Stimulated activated CD8-positive, alpha-beta memory T cell treated with anti-CD3 and anti-CD28 coated beads, Interleukin-15, amount 100 ng/mL, for 4 hours (primary cell): ENCODE results near the gene TSKU.
A peak's percentile ranks its signal among the peaks of the same experiment; 100 is the strongest.

Experiments used
- DNase-seq, 2 donors: peaks; one replicate each; pipeline ENCODE4 v3.0.0-alpha.2; 2020; ENCODE audit warnings: low read depth in 2 of 2

The TSKU gene

DNA sequence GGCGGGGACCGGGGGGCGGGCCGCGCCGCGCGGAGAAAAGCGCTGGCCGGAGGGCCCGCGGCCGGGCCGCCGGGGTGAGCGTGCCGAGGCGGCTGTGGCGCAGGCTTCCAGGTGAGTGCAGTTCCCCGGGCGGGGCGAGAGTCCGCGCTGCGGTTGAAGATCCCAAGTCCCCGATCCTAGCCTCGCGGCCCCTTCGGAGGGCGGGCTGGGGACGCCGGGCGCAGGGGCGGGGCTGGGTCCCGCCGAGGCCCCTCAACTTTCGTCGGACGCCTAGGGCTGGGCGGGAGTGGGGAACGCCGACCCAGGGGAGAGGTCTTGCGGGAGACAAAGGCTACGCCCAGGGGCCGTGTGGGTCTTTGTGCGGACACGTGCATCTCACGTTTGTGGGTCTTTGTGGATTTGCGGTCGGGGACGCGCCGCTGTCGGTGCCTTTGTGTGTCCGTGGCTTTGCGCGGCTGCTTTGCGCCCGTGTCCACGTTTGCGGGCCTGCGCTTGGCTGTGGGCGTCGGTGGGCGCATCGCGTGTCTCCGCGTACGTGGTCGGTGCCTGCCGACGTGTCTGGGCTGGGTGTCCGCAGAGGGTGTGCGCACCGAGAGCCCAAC, at the start of gene TSKU:
TSS of gene TSKU (plus strand) at position 63 of the 602 bp plus-strand sequence. CDS start 12,261 bp downstream, outside the sequence.
- no peak for DNase-seq

DNA sequence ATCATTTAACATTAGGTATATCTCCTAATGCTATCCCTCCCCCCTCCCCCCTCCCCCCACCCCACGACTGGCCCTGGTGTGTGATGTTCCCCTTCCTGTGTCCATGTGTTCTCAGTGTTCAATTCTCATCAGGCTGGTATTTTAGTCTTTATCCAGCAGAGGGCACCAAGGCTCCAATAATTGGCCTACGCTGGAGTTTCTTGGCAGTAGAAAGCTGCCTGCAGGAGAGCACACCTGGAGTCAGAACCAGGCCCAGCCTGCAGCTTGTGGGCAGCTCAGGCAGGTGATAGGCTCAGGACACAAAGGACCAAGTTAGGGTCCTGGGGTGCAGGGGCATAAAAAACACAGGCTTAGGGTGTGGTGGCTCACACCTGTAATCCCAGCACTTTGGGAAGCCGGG, 49.2 kb upstream of the TSKU start:
- peak in 1 of 2 donors; percentile 5 for DNase-seq

- no peak for DNase-seq
Observed at GRCh38 chr11:76734456-76735420, 48.4 kb upstream of the TSKU start.

DNA sequence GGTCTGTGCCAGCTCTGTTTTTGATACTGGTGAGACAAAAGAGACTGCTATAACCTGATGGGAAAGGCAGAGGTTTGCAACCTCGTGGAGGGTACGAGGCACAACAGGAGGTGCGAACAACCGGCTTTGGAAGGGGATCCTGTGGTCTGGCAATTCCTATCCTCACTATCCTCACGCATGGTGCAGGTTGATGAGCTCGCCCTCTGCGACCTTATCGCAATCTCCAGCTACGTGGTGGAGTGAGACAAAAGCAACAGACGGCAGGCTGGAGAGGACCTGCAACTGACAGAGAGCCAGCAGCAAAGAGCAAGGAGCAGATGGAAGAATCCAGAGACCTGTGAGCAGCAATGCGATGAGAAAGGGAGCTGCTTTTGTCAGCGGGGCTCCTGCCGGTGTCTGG, 47.3 kb upstream of the TSKU start:
- DNase-seq = no peak

- DNase-seq = no peak
Observed at GRCh38 chr11:76736266-76736665, 46.9 kb upstream of the TSKU start.

GRCh38 chr11:76736773-76737495, 46.2 kb upstream of the TSKU start:
- no peak for DNase-seq

- no peak for DNase-seq
Observed at GRCh38 chr11:76738618-76739240, 44.4 kb upstream of the TSKU start.

DNA sequence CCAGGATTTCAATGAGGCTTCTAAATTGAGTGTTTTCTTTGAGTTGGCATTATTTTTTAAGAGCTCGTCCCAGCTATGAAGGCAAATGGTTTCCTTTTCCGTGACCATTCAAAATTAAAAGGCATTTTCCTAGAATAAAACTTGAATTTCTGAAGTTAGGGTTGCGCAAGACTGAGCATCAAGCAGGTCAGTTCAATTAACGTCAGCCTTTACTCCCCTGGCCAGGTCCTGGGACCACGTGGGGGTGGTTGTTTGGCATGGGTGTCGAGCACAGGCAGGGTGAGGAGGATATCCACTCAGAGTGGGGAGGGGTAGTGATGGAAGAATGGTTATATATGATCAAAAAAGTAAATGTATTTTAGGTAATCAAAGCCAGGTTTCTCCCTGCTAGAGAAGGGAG, 43.4 kb upstream of the TSKU start:
- DNase-seq = no peak

DNA sequence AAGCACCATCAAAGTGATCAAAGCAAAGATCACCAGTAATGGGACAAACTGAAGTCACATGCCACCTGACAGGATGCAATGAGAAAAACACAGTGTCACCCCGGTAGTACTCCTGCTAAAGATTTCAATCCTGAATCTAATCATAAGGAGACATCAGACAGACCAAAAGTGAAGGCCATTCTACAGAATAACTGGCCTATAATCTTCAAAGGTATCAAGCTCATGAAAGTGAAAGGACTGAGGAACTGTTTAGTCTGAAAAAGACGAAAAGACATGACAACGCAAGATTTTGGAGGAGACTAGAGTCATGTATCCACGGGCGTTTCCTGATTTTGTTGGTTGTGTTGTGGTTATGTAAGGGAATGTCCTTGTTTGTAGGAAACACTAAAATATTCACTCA, 42.4 kb upstream of the TSKU start:
- no peak for DNase-seq

GRCh38 chr11:76742902-76743301, 40.3 kb upstream of the TSKU start:
- no peak for DNase-seq

- no peak for DNase-seq
Observed at GRCh38 chr11:76744186-76745043, 38.7 kb upstream of the TSKU start.

- no peak for DNase-seq
Observed at GRCh38 chr11:76745044-76745376, 38.1 kb upstream of the TSKU start.

- DNase-seq = no peak
Observed at GRCh38 chr11:76745561-76746207, 37.5 kb upstream of the TSKU start.

DNA sequence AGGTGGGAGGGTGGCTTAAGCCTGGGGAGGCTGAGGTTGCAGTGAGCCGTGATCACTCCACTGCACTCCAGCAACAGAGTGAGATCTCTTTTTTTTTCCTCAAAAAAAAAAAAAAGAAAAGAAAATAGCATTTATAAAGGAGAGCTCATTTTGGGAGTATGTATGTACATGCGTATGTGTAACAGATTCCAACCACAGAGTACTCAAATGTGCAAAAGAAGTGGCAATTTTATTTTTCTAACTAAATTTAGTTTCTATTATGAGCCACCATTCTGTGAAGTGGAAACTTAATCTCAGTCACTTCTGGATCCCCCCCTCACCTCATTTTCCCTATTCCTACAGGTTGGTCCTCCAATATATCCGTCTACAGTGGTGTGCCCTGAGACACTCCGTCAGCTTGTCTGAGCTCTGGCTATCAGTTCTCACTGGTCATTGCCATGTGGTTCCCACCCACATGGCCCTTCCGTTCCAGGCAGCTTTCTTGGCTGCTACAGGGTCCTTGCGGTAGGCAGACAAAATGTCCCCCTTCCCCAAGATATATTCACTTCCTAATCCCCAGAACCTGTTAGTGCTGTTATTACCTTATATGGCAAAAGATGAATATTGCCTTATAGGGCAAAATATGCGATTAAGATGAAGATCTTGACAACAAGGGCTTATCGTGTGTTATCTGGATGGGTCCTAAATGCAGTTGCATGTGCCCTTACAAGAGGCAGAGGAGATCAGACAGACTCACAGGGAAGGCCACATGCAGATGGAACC, 35.8 kb upstream of the TSKU start:
- DNase-seq = no peak

DNA sequence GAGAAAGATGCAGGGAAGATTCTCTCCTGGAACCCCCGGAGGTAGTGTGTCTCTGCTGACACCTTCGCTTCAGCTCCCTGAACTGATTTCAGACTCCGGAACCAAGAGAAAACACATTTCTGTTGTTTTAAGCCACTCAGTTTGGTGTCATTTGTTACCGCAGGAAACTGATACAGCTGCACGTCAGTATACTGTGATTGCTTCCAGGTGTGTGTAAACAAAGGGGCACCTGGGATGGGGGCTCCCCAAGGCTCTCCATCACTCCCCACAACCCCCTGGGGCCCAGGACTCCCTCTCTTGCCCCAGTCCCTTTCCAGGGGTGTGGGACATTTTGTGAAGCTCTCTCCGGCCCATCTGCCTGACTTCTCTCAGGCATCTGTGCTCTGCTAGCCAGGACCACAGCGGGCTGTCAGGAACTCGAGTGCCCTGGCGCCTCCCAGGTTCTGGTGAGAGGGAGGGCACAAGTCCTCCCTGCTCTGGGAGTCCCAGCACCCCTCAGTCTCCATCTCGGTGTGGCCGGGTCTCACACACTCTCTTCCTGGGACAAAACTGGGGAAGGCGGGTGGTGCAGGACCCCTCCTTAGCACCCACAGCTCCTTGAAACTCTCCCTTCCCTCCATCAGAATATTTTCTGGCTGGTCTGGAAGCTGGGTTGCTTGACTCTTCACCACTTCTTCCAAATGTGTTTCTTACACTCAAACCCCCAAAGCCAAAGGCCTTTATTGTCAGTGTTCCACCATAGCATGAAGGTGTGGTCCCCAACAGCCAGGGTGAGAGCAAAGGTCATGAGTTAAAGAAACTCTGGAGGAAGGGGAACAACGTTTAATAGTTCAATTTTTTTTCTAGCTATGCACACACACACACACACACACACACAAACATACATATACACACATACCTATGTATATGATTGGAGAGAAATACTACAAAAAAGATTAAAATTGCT, 35.0 kb upstream of the TSKU start:
- no peak for DNase-seq

- DNase-seq = no peak
Observed at GRCh38 chr11:76748948-76749347, 34.2 kb upstream of the TSKU start.

DNA sequence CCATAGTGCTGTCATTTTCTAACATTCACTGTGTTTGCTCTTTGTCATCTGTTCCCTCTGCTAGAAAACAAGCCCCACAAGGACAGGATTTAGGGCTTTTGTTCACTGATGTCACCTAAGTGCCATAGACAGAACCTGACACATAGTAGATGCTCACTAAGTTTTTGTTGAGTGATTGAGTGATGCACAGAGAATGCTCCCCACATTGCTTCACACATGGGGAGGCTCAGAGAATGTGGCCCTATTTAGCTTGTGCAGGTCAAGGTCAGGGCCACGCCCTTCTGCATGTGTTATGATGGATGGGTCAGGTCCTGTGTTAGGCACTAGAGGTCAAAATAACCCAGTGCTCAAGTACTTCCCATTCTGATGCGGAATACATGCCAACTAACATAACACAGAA, 33.1 kb upstream of the TSKU start:
- DNase-seq = no peak

- DNase-seq = no peak
Observed at GRCh38 chr11:76750746-76751145, 32.4 kb upstream of the TSKU start.
